Psoas muscle (tissue), 8 donors: ENCODE data around the gene OMD. TPM values are rescaled to one million over a fixed set of nuclear protein-coding genes. Genes with fewer than 3 reads are reported as not detected.
A peak's percentile ranks its signal among the peaks of the same experiment; 100 is the strongest.

Experiments used
- ATAC-seq, 4 donors: fragments of 200-7000 bp; cut with Tn5 transposase; one replicate each; pipeline ENCODE4 v1.9.1; 2020; ENCODE audit warnings: moderate library complexity in 3 of 4, mild to moderate bottlenecking in 2 of 4
- DNase-seq, 2 donors: peaks; one replicate each; pipeline ENCODE4 v3.0.0-alpha.2; 2020
- H3K27ac ChIP-seq: fragments of 200-600 bp; one replicate; pipeline ENCODE4 v1.8.0; 2022
- H3K27me3 ChIP-seq, 3 donors: fragments of 200-600 bp in 1 of 3; one replicate each; pipeline versions ENCODE4 v1.6.1 to v1.8.0; 2013 to 2022; ENCODE audit warnings: low read length in 2 of 3, mild to moderate bottlenecking in 2 of 3, moderate library complexity in 1 of 3; ENCODE audit not compliant: insufficient read depth in 3 of 3
- H3K36me3 ChIP-seq, 2 donors: fragments of 200-600 bp in 1 of 2; one replicate each; pipeline versions ENCODE4 v1.6.1 to v1.8.0; 2013 to 2022; ENCODE audit warnings: low read depth in 1 of 2, mild to moderate bottlenecking in 1 of 2, moderate library complexity in 1 of 2; ENCODE audit not compliant: insufficient read depth in 1 of 2
- H3K4me1 ChIP-seq: fragments of 200-600 bp; one replicate; pipeline ENCODE4 v1.8.0; 2022
- H3K4me3 ChIP-seq: fragments of 200-600 bp; one replicate; pipeline ENCODE4 v1.8.0; 2022; ENCODE audit warnings: mild to moderate bottlenecking
- H3K9me3 ChIP-seq: fragments of 200-600 bp; one replicate; pipeline ENCODE4 v1.8.0; 2022
- WGBS, 3 donors: extraction: QIAGEN DNeasy Blood & Tissue Kit; methylation state at CpG; one replicate each; pipeline versions ENCODE4 v1.1.6 to v1.1.7; 2013; 5-methylcytosine and 5-hydroxymethylcytosine counted together
- intact Hi-C, 2 donors: fragments of 100-400 bp; cut with DNase I; formaldehyde crosslinking; loops; one replicate each; pipeline versions ENCODE4 v1.11.0 to v1.14.2; 2022
- long read RNA-seq, 2 donors: library from polyadenylated mRNA; unstranded; transcript quantifications; one replicate each; pipeline ENCODE4 v2.0.0, GENCODE V29; 2021
- polyA plus RNA-seq, 3 donors: library from polyadenylated mRNA; stranded (reverse); fragments of 200-250 nt; gene quantifications; one replicate each; pipeline ENCODE4 v1.2.3, GENCODE V29; 2013
- total RNA-seq, 4 donors: library from RNA; stranded (reverse); fragmentation: NEBNext Ultra II Directional in 2 of 4; extraction: Animal tissue kit (Norgen Biotek cat#: 25700) in 2 of 4; gene quantifications; one replicate each; pipeline versions ENCODE4 v1.2.1 to v1.2.4, GENCODE V29; 2021 to 2023
- TF ChIP-seq, protein P1 (sequence below): fragments of 200-600 bp; IDR thresholded peaks from one replicate; pipeline ENCODE4 v1.8.0; 2022; ENCODE audit warnings: antibody characterized with exemption
- donor health status: healthy with polysubstance abuse.
- donor health status: DM: no; HTN: no; CAD: no; lungs with moderate emphysema.
- donor health status: Bipolar disorder and iron deficiency.
- donor health status: healthy.
- donor health status: DM: yes; HTN: yes; CAD: no.
- donor health status: DM: no; HTN: no; CAD: no.
- donor health status: DM: no; HTN: no; CAD: no.
- donor health status: DM: yes; HTN: yes; CAD: no.

Gene OMD, protein sequence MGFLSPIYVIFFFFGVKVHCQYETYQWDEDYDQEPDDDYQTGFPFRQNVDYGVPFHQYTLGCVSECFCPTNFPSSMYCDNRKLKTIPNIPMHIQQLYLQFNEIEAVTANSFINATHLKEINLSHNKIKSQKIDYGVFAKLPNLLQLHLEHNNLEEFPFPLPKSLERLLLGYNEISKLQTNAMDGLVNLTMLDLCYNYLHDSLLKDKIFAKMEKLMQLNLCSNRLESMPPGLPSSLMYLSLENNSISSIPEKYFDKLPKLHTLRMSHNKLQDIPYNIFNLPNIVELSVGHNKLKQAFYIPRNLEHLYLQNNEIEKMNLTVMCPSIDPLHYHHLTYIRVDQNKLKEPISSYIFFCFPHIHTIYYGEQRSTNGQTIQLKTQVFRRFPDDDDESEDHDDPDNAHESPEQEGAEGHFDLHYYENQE
- total RNA-seq (1 to 10 TPM in 1 of 4 donors, under 1 TPM in 3; 0.12 to 1.7 (median 0.73) TPM), polyA plus RNA-seq (under 1 TPM; 0.45 to 0.98 (median 0.68) TPM)
- long read RNA-seq, donor 1 = 0 reads
- long read RNA-seq, donor 2 = 0 reads

DNA sequence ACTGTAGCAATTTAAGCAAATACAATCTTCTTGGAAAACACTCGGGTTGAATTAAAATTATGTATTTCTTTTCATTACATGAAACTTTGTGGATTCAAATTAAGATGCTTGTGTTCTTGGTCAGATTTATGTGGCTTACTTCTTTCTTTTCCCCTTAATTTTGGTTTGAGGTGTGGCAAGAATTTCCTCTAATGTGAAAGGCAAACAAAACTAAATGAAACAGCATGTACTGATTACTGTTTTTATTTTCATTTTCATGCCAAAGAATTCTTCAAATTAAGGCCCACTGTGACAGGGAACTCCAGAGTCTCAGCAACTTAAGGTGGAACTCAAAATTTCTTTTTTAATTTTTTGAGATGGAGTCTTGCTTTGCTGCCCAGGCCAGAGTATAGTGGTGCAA, at the start of gene OMD:
TSS of gene OMD (minus strand) at position 132 of the 400 bp plus-strand sequence. CDS start 6,913 bp downstream, outside the sequence.
- Histone ChIP-seq H3K9me3 (no peaks in the 10 kb centered on the region), H3K4me3 (peak within 1 kb of the TSS; percentile 4), H3K36me3 (no peaks in the 10 kb centered on the region), H3K27me3 (no peaks in the 10 kb centered on the region), H3K4me1 (no peaks in the 10 kb centered on the region), H3K27ac (no peak within 1 kb of the TSS)
- 31 to 35% (median 33%) methylated on average over 1 of the region's 1 CpG for WGBS, 3 donors
- intact Hi-C loops = no loop called here
- TF ChIP-seq, protein P1, sequence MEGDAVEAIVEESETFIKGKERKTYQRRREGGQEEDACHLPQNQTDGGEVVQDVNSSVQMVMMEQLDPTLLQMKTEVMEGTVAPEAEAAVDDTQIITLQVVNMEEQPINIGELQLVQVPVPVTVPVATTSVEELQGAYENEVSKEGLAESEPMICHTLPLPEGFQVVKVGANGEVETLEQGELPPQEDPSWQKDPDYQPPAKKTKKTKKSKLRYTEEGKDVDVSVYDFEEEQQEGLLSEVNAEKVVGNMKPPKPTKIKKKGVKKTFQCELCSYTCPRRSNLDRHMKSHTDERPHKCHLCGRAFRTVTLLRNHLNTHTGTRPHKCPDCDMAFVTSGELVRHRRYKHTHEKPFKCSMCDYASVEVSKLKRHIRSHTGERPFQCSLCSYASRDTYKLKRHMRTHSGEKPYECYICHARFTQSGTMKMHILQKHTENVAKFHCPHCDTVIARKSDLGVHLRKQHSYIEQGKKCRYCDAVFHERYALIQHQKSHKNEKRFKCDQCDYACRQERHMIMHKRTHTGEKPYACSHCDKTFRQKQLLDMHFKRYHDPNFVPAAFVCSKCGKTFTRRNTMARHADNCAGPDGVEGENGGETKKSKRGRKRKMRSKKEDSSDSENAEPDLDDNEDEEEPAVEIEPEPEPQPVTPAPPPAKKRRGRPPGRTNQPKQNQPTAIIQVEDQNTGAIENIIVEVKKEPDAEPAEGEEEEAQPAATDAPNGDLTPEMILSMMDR = no peak
- DNase-seq (no peak), ATAC-seq (no peak)

DNA sequence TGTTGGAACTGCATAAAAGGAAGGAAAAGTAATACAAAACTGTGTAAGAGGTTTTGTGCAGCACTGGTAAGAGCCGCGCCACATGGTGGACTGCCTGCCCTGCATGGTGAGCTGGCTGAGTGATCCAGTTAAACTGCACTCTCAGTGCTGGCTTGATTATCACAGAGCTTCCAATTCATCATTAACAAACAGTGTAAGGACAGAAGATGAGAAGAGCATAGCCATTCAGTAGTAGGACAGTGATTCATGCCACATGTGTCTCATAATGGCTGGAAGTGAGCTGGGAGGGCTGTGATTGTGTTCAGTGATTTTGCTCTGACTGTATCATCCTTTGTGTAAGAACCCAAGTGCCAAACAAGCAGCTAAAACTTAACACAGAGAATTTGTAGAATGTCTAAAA, 43.9 kb upstream of the OMD start:
- TF ChIP-seq, protein P1 = no peak
- Histone ChIP-seq H3K27me3 (no peaks in the 10 kb centered on the region), H3K27ac (no peak overlapping the region), H3K36me3 (no peaks in the 10 kb centered on the region), H3K4me3 (no peak overlapping the region), H3K4me1 (peaks cover 7% of the 10 kb centered on the region), H3K9me3 (no peaks in the 10 kb centered on the region)
- WGBS, 3 donors = 97 to 100% (median 100%) methylated on average over 2 of the region's 2 CpGs
- intact Hi-C loops = no loop called here
- DNase-seq (no peak), ATAC-seq (no peak)

DNA sequence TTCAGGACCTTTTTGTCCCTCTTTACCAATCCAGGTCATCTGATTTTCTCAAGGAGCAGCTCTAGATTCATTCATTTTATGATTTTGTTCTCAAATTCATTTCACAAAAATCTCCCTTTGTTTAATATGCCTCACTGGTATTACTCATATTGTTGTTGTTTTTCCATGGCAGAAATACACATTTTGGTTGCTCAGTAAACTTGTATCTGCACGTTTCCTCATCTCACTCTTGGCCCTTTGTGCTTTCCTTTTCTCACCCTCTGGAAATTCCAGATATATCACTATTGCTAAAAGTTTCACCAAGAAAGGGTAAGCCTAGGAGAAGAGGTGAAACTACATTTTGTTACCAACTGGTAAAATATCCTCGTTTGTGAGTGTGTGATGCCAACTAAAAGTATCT, 43.2 kb upstream of the OMD start:
- Histone ChIP-seq H3K4me1 (peaks cover 7% of the 10 kb centered on the region), H3K36me3 (no peaks in the 10 kb centered on the region), H3K27ac (no peak overlapping the region), H3K9me3 (no peaks in the 10 kb centered on the region), H3K4me3 (no peak overlapping the region), H3K27me3 (no peaks in the 10 kb centered on the region)
- DNase-seq (no peak), ATAC-seq (no peak)
- TF ChIP-seq, protein P1 = no peak
- intact Hi-C loops = no loop called here
- 87 to 90% (median 89%) methylated on average over 2 of the region's 2 CpGs for WGBS, 3 donors

DNA sequence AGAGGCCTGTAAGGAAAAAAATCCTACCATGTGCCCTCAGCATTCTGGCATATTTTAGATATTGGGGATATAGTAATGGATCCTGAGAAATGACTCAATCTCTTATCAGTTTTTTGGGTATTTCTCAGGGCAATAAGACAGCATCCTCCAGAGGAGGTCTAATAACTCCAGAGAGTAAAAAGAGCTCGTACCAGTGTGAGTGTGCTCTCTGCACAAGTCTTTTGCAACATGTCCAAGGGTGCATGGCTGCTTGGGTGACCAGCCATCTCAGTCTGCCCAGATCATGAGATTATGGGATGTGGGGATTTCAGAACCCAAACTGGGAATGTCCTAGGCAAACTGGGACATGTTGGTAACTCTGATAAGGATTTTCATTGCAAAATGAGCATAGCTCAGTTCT, 42.8 kb upstream of the OMD start:
- TF ChIP-seq, protein P1 = no peak
- 91 to 100% (median 92%) methylated on average over 1 of the region's 1 CpG for WGBS, 3 donors
- ATAC-seq (no peak), DNase-seq (no peak)
- H3K9me3 ChIP-seq = no peaks in the 10 kb centered on the region
- H3K27me3 ChIP-seq = no peaks in the 10 kb centered on the region
- H3K4me3 ChIP-seq = no peak overlapping the region
- intact Hi-C loops = no loop called here
- H3K36me3 ChIP-seq = no peaks in the 10 kb centered on the region
- peaks cover 7% of the 10 kb centered on the region for H3K4me1 ChIP-seq
- H3K27ac ChIP-seq = no peak overlapping the region
